ENCODE data around the gene DDX6.
"Not testable (repeated sequence)": the region's sequence is repeated elsewhere in the genome, so short reads cannot be mapped to it uniquely, and the experiment has no call there.

DDX6 gene, protein sequence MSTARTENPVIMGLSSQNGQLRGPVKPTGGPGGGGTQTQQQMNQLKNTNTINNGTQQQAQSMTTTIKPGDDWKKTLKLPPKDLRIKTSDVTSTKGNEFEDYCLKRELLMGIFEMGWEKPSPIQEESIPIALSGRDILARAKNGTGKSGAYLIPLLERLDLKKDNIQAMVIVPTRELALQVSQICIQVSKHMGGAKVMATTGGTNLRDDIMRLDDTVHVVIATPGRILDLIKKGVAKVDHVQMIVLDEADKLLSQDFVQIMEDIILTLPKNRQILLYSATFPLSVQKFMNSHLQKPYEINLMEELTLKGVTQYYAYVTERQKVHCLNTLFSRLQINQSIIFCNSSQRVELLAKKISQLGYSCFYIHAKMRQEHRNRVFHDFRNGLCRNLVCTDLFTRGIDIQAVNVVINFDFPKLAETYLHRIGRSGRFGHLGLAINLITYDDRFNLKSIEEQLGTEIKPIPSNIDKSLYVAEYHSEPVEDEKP

GRCh38 chr11:118791111-118791960, at the start of gene DDX6:
TSS of gene DDX6 (minus strand) at chr11:118791164. CDS start at chr11:118786251, 4,913 bp downstream.
- in situ Hi-C loops (cut with MboI; ENCODE audit: low sequenced_read_pairs, unreplicated experiment), result no loop called here
- TF ChIP-seq, protein P1, sequence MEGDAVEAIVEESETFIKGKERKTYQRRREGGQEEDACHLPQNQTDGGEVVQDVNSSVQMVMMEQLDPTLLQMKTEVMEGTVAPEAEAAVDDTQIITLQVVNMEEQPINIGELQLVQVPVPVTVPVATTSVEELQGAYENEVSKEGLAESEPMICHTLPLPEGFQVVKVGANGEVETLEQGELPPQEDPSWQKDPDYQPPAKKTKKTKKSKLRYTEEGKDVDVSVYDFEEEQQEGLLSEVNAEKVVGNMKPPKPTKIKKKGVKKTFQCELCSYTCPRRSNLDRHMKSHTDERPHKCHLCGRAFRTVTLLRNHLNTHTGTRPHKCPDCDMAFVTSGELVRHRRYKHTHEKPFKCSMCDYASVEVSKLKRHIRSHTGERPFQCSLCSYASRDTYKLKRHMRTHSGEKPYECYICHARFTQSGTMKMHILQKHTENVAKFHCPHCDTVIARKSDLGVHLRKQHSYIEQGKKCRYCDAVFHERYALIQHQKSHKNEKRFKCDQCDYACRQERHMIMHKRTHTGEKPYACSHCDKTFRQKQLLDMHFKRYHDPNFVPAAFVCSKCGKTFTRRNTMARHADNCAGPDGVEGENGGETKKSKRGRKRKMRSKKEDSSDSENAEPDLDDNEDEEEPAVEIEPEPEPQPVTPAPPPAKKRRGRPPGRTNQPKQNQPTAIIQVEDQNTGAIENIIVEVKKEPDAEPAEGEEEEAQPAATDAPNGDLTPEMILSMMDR (IDR thresholded peaks at IDR 0.05; ENCODE audit: borderline replicate concordance, control extremely low read depth, extremely low read depth, insufficient read depth, missing control alignments), result peak; percentile 46
- DNase-seq (ENCODE audit: low spot score), result peak; percentile 91

DNA sequence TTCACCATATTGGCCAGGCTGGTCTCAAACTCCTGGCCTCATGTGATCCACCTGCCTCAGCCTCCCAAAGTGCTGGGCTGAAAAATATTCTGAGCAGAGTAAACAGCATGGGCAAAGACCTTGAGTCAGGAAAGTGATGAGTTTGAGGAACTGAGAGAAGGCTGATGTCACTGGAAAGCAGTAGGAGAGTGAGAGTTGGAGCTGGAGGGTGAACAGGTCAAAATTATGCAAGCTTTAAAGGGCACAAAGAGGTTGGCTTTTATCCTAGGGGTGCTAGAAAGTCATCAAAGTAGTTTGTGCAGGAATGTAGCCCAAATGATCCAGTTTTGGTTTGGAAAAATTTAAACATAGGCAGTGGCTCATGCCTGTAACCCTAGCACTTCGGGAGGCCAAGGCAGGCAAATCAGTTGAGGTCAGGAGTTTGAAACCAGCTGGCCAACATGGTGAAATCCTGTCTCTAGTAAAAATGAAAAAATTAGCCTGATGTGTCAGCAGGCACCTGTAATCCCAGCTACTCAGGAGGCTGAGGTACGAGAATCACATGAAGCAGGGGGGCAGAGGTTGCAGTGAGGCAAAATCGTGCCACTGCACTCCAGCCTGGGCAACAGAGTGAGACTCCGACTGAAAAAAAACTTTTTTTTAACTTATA, 48.1 kb upstream of the DDX6 start:
- TF ChIP-seq, protein P1 (IDR thresholded peaks at IDR 0.05; ENCODE audit: borderline replicate concordance, control extremely low read depth, extremely low read depth, insufficient read depth, missing control alignments), result no peak
- in situ Hi-C loops (cut with MboI; ENCODE audit: low sequenced_read_pairs, unreplicated experiment), result no loop called here
- DNase-seq (ENCODE audit: low spot score), result peak; percentile 73

DNA sequence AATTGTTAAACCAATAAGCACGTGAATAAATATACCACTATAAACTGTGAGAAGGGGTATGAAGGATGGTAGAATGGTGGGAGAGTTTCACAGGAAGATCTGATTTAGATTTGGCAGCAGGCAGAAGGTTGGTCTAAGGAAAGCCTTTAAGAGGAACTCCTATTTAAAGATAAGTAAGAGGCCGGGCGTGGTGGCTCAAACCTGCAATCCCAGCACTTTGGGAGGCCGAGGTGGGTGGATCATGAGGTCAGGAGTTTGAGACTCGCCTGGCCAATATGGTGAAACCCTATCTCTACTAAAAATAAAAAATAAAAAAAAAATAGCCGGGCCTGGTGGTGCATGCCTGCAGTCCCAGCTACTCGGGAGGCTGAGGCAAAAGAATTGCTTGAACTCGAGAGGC, 46.9 kb upstream of the DDX6 start:
- no peak for DNase-seq (ENCODE audit: low spot score)
- TF ChIP-seq, protein P1 (IDR thresholded peaks at IDR 0.05; ENCODE audit: borderline replicate concordance, control extremely low read depth, extremely low read depth, insufficient read depth, missing control alignments), result no peak
- in situ Hi-C loops (cut with MboI; ENCODE audit: low sequenced_read_pairs, unreplicated experiment), result no loop called here

DNA sequence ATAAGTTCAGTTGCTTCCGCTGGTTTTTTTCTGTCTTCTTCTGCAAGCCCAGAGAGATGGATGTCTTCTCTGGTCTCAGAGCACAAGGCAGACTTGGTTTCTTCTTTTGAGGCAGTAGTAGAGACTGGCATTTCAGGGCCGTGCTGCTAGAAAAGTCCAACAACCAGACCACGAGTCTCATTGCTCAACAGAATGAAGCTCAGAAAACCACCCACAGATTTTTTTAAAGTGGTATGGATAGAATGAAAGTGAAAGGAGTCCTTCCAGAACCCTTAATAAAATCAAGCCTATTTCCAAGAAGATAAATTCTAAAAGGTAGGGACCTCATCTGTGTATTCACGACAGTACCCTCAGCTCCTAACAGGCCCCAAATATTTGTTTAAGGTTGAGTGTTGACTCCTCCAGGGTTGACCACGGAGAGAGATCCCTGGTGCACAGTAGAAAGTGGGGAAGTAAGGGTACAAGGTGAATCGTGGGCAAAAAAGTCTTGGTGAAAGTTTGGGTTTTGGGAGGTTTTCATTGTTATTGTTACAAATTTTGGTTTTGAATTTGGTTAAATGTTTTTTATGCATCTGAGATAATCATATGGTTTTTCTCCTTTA, 43.6 kb upstream of the DDX6 start:
- TF ChIP-seq, protein P1 (IDR thresholded peaks at IDR 0.05; ENCODE audit: borderline replicate concordance, control extremely low read depth, extremely low read depth, insufficient read depth, missing control alignments), result no peak
- DNase-seq (ENCODE audit: low spot score), result peak; percentile 47
- in situ Hi-C loops (cut with MboI; ENCODE audit: low sequenced_read_pairs, unreplicated experiment), result no loop called here

DNA sequence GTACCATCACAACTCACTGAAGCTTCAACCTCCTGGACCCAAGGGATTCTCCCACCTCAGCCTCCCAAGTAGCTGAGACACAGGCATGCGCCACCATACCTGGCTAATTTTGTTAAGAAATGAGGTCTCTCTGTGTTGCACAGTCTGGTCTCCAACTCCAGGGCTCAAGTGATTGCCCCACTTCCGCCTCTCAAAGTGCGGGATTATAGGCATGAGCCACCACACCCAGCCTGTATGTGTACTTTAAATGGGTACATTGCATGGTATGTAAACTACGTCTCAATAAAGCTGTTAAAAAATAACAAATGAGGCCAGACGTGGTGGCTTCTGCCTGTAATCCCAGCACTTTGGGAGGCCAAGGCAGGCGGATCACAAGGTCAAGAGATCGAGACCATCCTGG, 36.2 kb upstream of the DDX6 start:
- DNase-seq (ENCODE audit: low spot score), result no peak
- TF ChIP-seq, protein P1 (IDR thresholded peaks at IDR 0.05; ENCODE audit: borderline replicate concordance, control extremely low read depth, extremely low read depth, insufficient read depth, missing control alignments), result no peak
- in situ Hi-C loops (cut with MboI; ENCODE audit: low sequenced_read_pairs, unreplicated experiment), result no loop called here

DNA sequence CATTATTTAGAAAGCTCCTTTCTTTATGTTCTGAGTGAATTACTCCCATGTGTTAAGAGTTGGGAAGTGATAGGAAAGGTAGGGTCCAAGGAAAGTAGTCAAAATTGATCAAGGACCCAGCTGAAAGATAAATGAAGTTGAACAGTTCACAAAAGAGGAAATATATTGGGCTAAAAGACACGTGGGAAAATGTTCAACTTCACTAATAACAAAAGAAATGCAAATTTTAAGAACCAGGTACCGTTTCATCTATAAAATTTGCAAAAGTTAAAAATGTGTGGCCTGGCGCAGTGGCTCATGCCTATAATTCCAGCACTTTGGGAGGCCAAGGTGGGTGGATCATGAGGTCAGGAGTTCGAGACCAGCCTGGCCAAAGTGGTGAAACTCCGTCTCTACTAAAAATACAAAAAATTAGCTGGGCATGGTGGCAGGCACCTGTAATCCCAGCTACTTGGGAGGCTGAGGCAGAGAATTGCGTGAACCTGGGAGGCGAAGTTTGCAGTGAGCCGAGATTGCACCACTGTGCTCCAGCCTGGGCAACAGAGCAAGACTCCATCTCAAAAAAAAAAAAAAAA, 32.1 kb upstream of the DDX6 start:
- DNase-seq (ENCODE audit: low spot score); in situ Hi-C loops (cut with MboI; ENCODE audit: low sequenced_read_pairs, unreplicated experiment): not testable (repeated sequence)

Measured in GM13976 (cell line).